PC-3 (cell line): Measurements from ENCODE around the gene PFKL.

Experiments used
- EZH2 ChIP-seq: fragments of 300-600 bp; sonication (generic); IDR thresholded peaks from one replicate; pipeline ENCODE4 v1.6.1; 2017; ENCODE audit warnings: antibody characterized with exemption, mild to moderate bottlenecking, low read length; ENCODE audit not compliant: unreplicated experiment
- TF ChIP-seq, protein P1 (sequence below): fragments of 300-600 bp; sonication (generic); conservative IDR thresholded peaks from 2 replicates; pipeline ENCODE4 v1.5.1; 2017; ENCODE audit warnings: antibody characterized with exemption, low read depth, mild to moderate bottlenecking, low read length

DNA sequence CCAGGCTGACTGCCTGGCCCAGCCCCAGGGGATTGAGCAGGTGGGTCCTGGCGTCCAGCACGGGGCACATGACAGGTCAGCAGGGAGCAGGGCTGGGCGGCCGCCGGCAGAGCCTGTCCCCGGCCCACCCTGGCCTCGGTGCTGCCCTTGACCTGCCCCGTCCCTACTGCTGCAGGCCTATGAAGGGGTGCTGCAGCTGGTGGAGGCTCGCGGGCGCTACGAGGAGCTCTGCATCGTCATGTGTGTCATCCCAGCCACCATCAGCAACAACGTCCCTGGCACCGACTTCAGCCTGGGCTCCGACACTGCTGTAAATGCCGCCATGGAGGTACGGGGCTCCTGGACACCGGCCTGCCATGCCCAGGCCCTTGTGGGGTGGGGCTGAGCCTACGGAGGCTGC is 23.7 kb downstream of the PFKL start:
- TF ChIP-seq, protein P1, sequence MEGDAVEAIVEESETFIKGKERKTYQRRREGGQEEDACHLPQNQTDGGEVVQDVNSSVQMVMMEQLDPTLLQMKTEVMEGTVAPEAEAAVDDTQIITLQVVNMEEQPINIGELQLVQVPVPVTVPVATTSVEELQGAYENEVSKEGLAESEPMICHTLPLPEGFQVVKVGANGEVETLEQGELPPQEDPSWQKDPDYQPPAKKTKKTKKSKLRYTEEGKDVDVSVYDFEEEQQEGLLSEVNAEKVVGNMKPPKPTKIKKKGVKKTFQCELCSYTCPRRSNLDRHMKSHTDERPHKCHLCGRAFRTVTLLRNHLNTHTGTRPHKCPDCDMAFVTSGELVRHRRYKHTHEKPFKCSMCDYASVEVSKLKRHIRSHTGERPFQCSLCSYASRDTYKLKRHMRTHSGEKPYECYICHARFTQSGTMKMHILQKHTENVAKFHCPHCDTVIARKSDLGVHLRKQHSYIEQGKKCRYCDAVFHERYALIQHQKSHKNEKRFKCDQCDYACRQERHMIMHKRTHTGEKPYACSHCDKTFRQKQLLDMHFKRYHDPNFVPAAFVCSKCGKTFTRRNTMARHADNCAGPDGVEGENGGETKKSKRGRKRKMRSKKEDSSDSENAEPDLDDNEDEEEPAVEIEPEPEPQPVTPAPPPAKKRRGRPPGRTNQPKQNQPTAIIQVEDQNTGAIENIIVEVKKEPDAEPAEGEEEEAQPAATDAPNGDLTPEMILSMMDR = no peak
- no peak for TF ChIP-seq EZH2
